NT2/D1 (cell line): ENCODE measurements around the gene ZNF714.

Experiments
- DNase-seq: peaks from one replicate; pipeline ENCODE4 v3.0.0-alpha.2; 2011; ENCODE audit warnings: low read depth, low spot score
- H3K27me3 ChIP-seq: 2 replicates; pipeline ENCODE4 v1.6.0; 2011; ENCODE audit warnings: mild to moderate bottlenecking; ENCODE audit not compliant: insufficient read length, insufficient read depth
- H3K36me3 ChIP-seq: 2 replicates; pipeline ENCODE4 v1.6.1; 2011; ENCODE audit warnings: mild to moderate bottlenecking, low read length, mixed read lengths; ENCODE audit not compliant: insufficient read depth, insufficient read length
- H3K4me1 ChIP-seq: 2 replicates; pipeline ENCODE4 v1.5.1; 2011; ENCODE audit not compliant: insufficient read depth, insufficient read length
- H3K4me3 ChIP-seq: 2 replicates; pipeline ENCODE4 v1.5.1; 2011; ENCODE audit warnings: low read depth; ENCODE audit not compliant: insufficient read length
- H3K9ac ChIP-seq: 2 replicates; pipeline ENCODE4 v1.6.0; 2011; ENCODE audit warnings: low read depth; ENCODE audit not compliant: insufficient read length
- H3K9me3 ChIP-seq: 2 replicates; pipeline ENCODE4 v1.5.1; 2011; ENCODE audit warnings: mild to moderate bottlenecking, low read length; ENCODE audit not compliant: insufficient read depth
- SUZ12 ChIP-seq: IDR thresholded peaks from 2 replicates; pipeline ENCODE4 v1.6.1; 2011; ENCODE audit not compliant: insufficient read length, insufficient read depth; ENCODE audit errors: extremely low read depth
- YY1 ChIP-seq: IDR thresholded peaks from 2 replicates; pipeline ENCODE4 v1.6.1; 2011; ENCODE audit not compliant: insufficient read length, insufficient read depth
- ZNF274 ChIP-seq: IDR thresholded peaks from 2 replicates; pipeline ENCODE4 v1.6.1; 2011; ENCODE audit warnings: mild to moderate bottlenecking, low read depth, low read length

The ZNF714 gene

DNA sequence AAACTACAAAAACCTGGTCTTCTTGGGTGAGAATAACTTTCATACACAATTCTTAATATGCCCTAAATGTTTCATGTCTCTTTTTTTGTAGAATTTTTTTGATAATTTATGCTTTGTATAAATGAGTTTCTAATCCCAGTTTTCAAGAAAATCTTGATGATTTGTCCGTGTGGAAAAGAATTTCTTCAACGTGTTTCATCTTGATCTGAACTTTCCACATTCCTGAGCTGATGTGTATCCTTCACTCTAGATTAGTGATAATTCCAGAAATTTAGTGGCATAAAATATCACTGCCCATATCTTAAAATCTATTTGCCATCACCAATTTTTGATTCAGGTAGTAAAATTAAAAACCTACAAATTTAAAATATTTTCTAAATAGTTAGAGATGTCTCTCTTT is 84.4 kb downstream of the ZNF714 start:
- no peaks in the 10 kb centered on the region for H3K27me3 ChIP-seq
- no peak overlapping the region for H3K4me3 ChIP-seq
- H3K4me1 ChIP-seq = no peaks in the 10 kb centered on the region
- DNase-seq = no peak
- no peaks in the 10 kb centered on the region for H3K9me3 ChIP-seq
- peaks cover 89% of the 10 kb centered on the region for H3K36me3 ChIP-seq
- no peak for TF ChIP-seq SUZ12
- no peak for TF ChIP-seq ZNF274
- TF ChIP-seq YY1 = no peak
- H3K9ac ChIP-seq = no peak overlapping the region
